NT2/D1 (cell line): ENCODE data around the gene ARL4D.
"Not testable (repeated sequence)": the region's sequence is repeated elsewhere in the genome, so short reads cannot be mapped to it uniquely, and the experiment has no call there.

ENCODE experiments used
- DNase-seq: peaks from one replicate; pipeline ENCODE4 v3.0.0-alpha.2; 2011; ENCODE audit warnings: low read depth, low spot score
- H3K27me3 ChIP-seq: 2 replicates; pipeline ENCODE4 v1.6.0; 2011; ENCODE audit warnings: mild to moderate bottlenecking; ENCODE audit not compliant: insufficient read length, insufficient read depth
- H3K36me3 ChIP-seq: 2 replicates; pipeline ENCODE4 v1.6.1; 2011; ENCODE audit warnings: mild to moderate bottlenecking, low read length, mixed read lengths; ENCODE audit not compliant: insufficient read depth, insufficient read length
- H3K4me1 ChIP-seq: 2 replicates; pipeline ENCODE4 v1.5.1; 2011; ENCODE audit not compliant: insufficient read depth, insufficient read length
- H3K4me3 ChIP-seq: 2 replicates; pipeline ENCODE4 v1.5.1; 2011; ENCODE audit warnings: low read depth; ENCODE audit not compliant: insufficient read length
- H3K9ac ChIP-seq: 2 replicates; pipeline ENCODE4 v1.6.0; 2011; ENCODE audit warnings: low read depth; ENCODE audit not compliant: insufficient read length
- H3K9me3 ChIP-seq: 2 replicates; pipeline ENCODE4 v1.5.1; 2011; ENCODE audit warnings: mild to moderate bottlenecking, low read length; ENCODE audit not compliant: insufficient read depth
- SUZ12 ChIP-seq: IDR thresholded peaks from 2 replicates; pipeline ENCODE4 v1.6.1; 2011; ENCODE audit not compliant: insufficient read length, insufficient read depth; ENCODE audit errors: extremely low read depth
- YY1 ChIP-seq: IDR thresholded peaks from 2 replicates; pipeline ENCODE4 v1.6.1; 2011; ENCODE audit not compliant: insufficient read length, insufficient read depth
- ZNF274 ChIP-seq: IDR thresholded peaks from 2 replicates; pipeline ENCODE4 v1.6.1; 2011; ENCODE audit warnings: mild to moderate bottlenecking, low read depth, low read length

ARL4D gene

GRCh38 chr17:43411749-43412148 is 13.0 kb downstream of the ARL4D start:
- no peak for DNase-seq

GRCh38 chr17:43412166-43412565 is 13.4 kb downstream of the ARL4D start:
- Histone ChIP-seq H3K36me3 (no peaks in the 10 kb centered on the region), H3K27me3 (no peaks in the 10 kb centered on the region), H3K4me3 (no peak overlapping the region), H3K4me1 (peaks cover 3% of the 10 kb centered on the region), H3K9me3 (no peaks in the 10 kb centered on the region), H3K9ac (no peak overlapping the region)
- DNase-seq: no peak
- no peak for TF ChIP-seq ZNF274
- no peak for TF ChIP-seq SUZ12
- TF ChIP-seq YY1: no peak

More at GRCh38 chr17:43411749-43412148, 13.0 kb downstream of the ARL4D start:
- peaks cover 3% of the 10 kb centered on the region for H3K4me1 ChIP-seq
- H3K36me3 ChIP-seq: no peaks in the 10 kb centered on the region
- H3K4me3 ChIP-seq: no peak overlapping the region
- no peak overlapping the region for H3K9ac ChIP-seq
- H3K27me3 ChIP-seq: no peaks in the 10 kb centered on the region
- no peaks in the 10 kb centered on the region for H3K9me3 ChIP-seq
- TF ChIP-seq ZNF274 (no peak), YY1 (no peak), SUZ12 (no peak)

GRCh38 chr17:43416998-43417890 is 18.5 kb downstream of the ARL4D start:
- H3K36me3 ChIP-seq: no peaks in the 10 kb centered on the region
- no peak for DNase-seq
- TF ChIP-seq YY1 (no peak), ZNF274 (no peak), SUZ12 (no peak)
- H3K27me3 ChIP-seq: peaks cover 4% of the 10 kb centered on the region
- no peak overlapping the region for H3K4me3 ChIP-seq
- H3K9me3 ChIP-seq: no peaks in the 10 kb centered on the region
- no peak overlapping the region for H3K9ac ChIP-seq
- peaks cover 3% of the 10 kb centered on the region for H3K4me1 ChIP-seq

GRCh38 chr17:43418441-43419374 is 19.9 kb downstream of the ARL4D start:
- no peaks in the 10 kb centered on the region for H3K9me3 ChIP-seq
- TF ChIP-seq YY1 (no peak), ZNF274 (no peak), SUZ12 (no peak)
- H3K36me3 ChIP-seq: no peaks in the 10 kb centered on the region
- peaks cover 4% of the 10 kb centered on the region for H3K27me3 ChIP-seq
- DNase-seq: no peak
- peak overlapping the region; percentile 12 for H3K9ac ChIP-seq
- H3K4me3 ChIP-seq: no peak overlapping the region
- H3K4me1 ChIP-seq: peaks cover 3% of the 10 kb centered on the region

GRCh38 chr17:43419375-43419882 is 20.6 kb downstream of the ARL4D start:
- DNase-seq, H3K27me3 ChIP-seq, H3K4me3 ChIP-seq, H3K4me1 ChIP-seq, H3K36me3 ChIP-seq, H3K9me3 ChIP-seq: not testable (repeated sequence)
- peak overlapping the region; percentile 12 for H3K9ac ChIP-seq

GRCh38 chr17:43423777-43424455 is 25.1 kb downstream of the ARL4D start:
- DNase-seq: no peak
- TF ChIP-seq ZNF274 (no peak), SUZ12 (no peak), YY1 (no peak)
- H3K4me3 ChIP-seq: no peak overlapping the region
- no peaks in the 10 kb centered on the region for H3K27me3 ChIP-seq
- H3K36me3 ChIP-seq: no peaks in the 10 kb centered on the region
- H3K4me1 ChIP-seq: peaks cover 3% of the 10 kb centered on the region
- H3K9ac ChIP-seq: no peak overlapping the region
- H3K9me3 ChIP-seq: no peaks in the 10 kb centered on the region
